ENCODE measurements around the gene KRT16. TPM values are rescaled to one million over a fixed set of nuclear protein-coding genes. Genes with fewer than 3 reads are reported as not detected.
"Not testable (repeated sequence)": the region's sequence is repeated elsewhere in the genome, so short reads cannot be mapped to it uniquely, and the experiment has no call there.

Gene KRT16
- total and polyA plus RNA-seq, 2 donors (not counting 1 experiment from before 2014, with no cell fraction given) = not detected

DNA sequence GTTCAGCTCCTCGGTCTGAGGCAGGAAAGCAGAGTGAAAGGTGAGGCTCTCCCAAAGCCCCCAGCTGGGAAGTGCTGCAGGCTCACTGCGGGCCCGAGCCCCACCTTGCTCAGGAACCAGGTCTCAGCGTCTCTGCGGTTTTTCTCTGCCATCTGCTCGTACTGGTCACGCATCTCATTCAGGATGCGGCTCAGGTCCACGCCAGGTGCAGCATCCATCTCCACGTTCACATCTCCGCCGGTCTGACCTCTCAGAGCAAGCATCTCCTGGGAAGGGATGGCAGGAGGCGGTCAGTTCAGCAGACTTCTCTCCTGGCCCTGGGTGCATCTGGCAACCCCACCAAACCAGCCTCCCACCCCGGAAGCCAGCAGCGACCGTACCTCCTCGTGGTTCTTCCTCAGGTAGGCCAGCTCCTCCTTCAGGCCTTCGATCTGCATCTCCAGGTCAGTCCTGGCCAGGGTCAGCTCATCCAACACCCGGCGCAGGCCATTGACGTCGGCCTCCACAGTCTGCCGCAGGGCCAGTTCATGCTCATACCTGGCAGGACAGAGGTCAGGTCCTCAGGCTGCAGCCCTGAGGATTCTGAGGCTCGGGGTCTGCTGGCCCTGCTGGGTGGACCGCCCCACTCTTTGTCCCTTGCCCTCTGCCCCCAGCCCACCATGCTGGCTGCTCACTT is 1.5 kb downstream of the KRT16 start:
- no peak overlapping the region for H2AFZ ChIP-seq (ENCODE audit: insufficient read depth, low read depth, low read length, poor library complexity, severe bottlenecking)
- no peaks in the 10 kb centered on the region for H3K27me3 ChIP-seq (replicated peaks in 1 of 4; ENCODE audit: control extremely low read depth in 1 of 4, control insufficient read depth in 3 of 4, insufficient read depth in 4 of 4, low read length in 3 of 4)
- ATAC-seq (ENCODE audit: low read depth) (no peak), DNase-seq (no peak)
- WGBS (ENCODE audit: insufficient coverage) = 90% methylated on average over 24 of the region's 25 CpGs
- peaks cover 21% of the 10 kb centered on the region for H3K27me3 Mint-ChIP-seq
- H3K4me3 ChIP-seq (ENCODE audit: control extremely low read depth in 1 of 5, extremely low read depth in 1 of 5, insufficient read depth in 1 of 5, low read depth in 2 of 5, low read length in 4 of 5) = no peak overlapping the region
- no peak for TF ChIP-seq EZH2 (IDR thresholded peaks at IDR 0.05; ENCODE audit: borderline replicate concordance, insufficient read depth, low read depth, low read length, poor library complexity, severe bottlenecking)
- TF ChIP-seq, protein P1, sequence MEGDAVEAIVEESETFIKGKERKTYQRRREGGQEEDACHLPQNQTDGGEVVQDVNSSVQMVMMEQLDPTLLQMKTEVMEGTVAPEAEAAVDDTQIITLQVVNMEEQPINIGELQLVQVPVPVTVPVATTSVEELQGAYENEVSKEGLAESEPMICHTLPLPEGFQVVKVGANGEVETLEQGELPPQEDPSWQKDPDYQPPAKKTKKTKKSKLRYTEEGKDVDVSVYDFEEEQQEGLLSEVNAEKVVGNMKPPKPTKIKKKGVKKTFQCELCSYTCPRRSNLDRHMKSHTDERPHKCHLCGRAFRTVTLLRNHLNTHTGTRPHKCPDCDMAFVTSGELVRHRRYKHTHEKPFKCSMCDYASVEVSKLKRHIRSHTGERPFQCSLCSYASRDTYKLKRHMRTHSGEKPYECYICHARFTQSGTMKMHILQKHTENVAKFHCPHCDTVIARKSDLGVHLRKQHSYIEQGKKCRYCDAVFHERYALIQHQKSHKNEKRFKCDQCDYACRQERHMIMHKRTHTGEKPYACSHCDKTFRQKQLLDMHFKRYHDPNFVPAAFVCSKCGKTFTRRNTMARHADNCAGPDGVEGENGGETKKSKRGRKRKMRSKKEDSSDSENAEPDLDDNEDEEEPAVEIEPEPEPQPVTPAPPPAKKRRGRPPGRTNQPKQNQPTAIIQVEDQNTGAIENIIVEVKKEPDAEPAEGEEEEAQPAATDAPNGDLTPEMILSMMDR (IDR thresholded peaks at IDR 0.05) = no peak
- no peaks in the 10 kb centered on the region for H3K4me1 Mint-ChIP-seq
- no peaks in the 10 kb centered on the region for H3K36me3 ChIP-seq (replicated peaks in 1 of 2; ENCODE audit: control extremely low read depth in 1 of 2, control insufficient read depth in 1 of 2, extremely low read depth in 1 of 2, insufficient read depth in 2 of 2, low read length in 1 of 2)
- no peak overlapping the region for H3K27ac ChIP-seq (ENCODE audit: low read length in 2 of 2)
- H3K9ac ChIP-seq (ENCODE audit: low read length) = no peak overlapping the region
- H3K9me3 Mint-ChIP-seq (ENCODE audit: insufficient read depth) = peaks cover 8% of the 10 kb centered on the region
- intact Hi-C loops (cut with micrococcal nuclease) = no loop called here
- peaks cover 2 to 8% (median 4%) of the 10 kb centered on the region in 3 donors for H3K9me3 ChIP-seq (ENCODE audit: control extremely low read depth in 1 of 3, control insufficient read depth in 2 of 3, insufficient read depth in 1 of 3, low read length in 2 of 3)
- no peak overlapping the region for H3K4me3 Mint-ChIP-seq
- ChIA-PET POLR2A (no interaction called here), CTCF (no interaction called here)
- no peaks in the 10 kb centered on the region for H3K79me2 ChIP-seq (ENCODE audit: control insufficient read depth, insufficient read depth, low read length)
- no peak overlapping the region for H3K27ac Mint-ChIP-seq
- H3K4me2 ChIP-seq (replicated peaks; ENCODE audit: low read depth, low read length, poor library complexity, severe bottlenecking) = no peak overlapping the region
- no peaks in the 10 kb centered on the region for H4K20me1 ChIP-seq (ENCODE audit: control insufficient read depth, insufficient read depth, low read length, poor library complexity, severe bottlenecking)
- H3K4me1 ChIP-seq (ENCODE audit: control insufficient read depth in 2 of 2, insufficient read depth in 2 of 2, low read length in 2 of 2) = no peaks in the 10 kb centered on the region

DNA sequence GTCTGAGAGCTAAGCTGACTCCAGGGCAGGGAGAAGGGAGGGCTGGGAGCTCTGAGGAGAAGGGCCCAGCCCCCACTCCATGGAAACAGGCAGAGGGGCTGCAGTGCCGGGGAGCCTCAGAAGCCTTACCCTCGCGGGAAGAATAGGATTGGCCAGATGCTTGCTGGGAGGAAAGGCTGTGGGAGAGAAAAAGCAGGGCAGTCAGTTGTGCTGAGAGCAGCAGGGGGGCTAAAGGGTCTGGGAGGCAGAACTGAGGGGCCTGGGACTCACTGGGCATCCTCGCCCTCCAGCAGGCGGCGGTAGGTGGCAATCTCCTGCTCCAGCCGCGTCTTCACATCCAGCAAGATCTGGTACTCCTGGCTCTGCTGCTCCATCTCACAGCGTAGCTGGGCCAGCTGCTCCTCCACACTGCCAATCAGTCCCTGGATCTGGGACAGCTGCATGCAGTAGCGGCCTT is 2.5 kb downstream of the KRT16 start:
- H2AFZ ChIP-seq (ENCODE audit: insufficient read depth, low read depth, low read length, poor library complexity, severe bottlenecking); H3K27ac Mint-ChIP-seq; H3K4me1 Mint-ChIP-seq; CTCF ChIA-PET; H3K36me3 ChIP-seq (replicated peaks in 1 of 2; ENCODE audit: control extremely low read depth in 1 of 2, control insufficient read depth in 1 of 2, extremely low read depth in 1 of 2, insufficient read depth in 2 of 2, low read length in 1 of 2); H3K4me1 ChIP-seq (ENCODE audit: control insufficient read depth in 2 of 2, insufficient read depth in 2 of 2, low read length in 2 of 2); H3K27me3 ChIP-seq (replicated peaks in 1 of 4; ENCODE audit: control extremely low read depth in 1 of 4, control insufficient read depth in 3 of 4, insufficient read depth in 4 of 4, low read length in 3 of 4); intact Hi-C loops (cut with micrococcal nuclease); H3K4me2 ChIP-seq (replicated peaks; ENCODE audit: low read depth, low read length, poor library complexity, severe bottlenecking); H3K4me3 ChIP-seq (ENCODE audit: control extremely low read depth in 1 of 5, extremely low read depth in 1 of 5, insufficient read depth in 1 of 5, low read depth in 2 of 5, low read length in 4 of 5); ATAC-seq (ENCODE audit: low read depth); H3K9ac ChIP-seq (ENCODE audit: low read length); H3K79me2 ChIP-seq (ENCODE audit: control insufficient read depth, insufficient read depth, low read length); H3K27ac ChIP-seq (ENCODE audit: low read length in 2 of 2); H3K4me3 Mint-ChIP-seq; DNase-seq; POLR2A ChIA-PET; H3K9me3 ChIP-seq (ENCODE audit: control extremely low read depth in 1 of 3, control insufficient read depth in 2 of 3, insufficient read depth in 1 of 3, low read length in 2 of 3); H4K20me1 ChIP-seq (ENCODE audit: control insufficient read depth, insufficient read depth, low read length, poor library complexity, severe bottlenecking): not testable (repeated sequence)
- H3K27me3 Mint-ChIP-seq = peaks cover 22% of the 10 kb centered on the region
- peaks cover 10% of the 10 kb centered on the region for H3K9me3 Mint-ChIP-seq (ENCODE audit: insufficient read depth)
- 30% methylated on average over 7 of the region's 10 CpGs for WGBS (ENCODE audit: insufficient coverage)

DNA sequence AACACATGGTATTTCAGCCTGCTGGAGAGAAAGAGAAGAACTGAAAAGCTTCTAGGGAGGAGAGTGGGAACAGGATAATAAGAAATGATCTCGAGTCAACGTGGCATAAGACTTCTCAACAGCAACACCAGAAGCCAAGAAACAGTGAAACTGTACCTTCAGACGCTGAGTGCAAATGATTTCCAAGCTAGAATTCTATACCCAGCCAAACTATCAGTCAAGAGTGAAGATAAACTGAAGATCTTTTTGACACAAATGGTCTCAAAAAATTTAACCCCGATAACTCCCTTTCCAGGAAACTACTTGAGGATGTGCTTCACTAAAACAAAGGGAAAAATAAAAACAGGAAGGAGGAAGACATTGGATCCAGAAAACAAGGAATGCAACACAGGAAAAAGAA is 5.6 kb downstream of the KRT16 start:
- H3K4me3 ChIP-seq (ENCODE audit: control extremely low read depth in 1 of 5, extremely low read depth in 1 of 5, insufficient read depth in 1 of 5, low read depth in 2 of 5, low read length in 4 of 5); H2AFZ ChIP-seq (ENCODE audit: insufficient read depth, low read depth, low read length, poor library complexity, severe bottlenecking); H3K79me2 ChIP-seq (ENCODE audit: control insufficient read depth, insufficient read depth, low read length); intact Hi-C loops (cut with micrococcal nuclease); H3K9ac ChIP-seq (ENCODE audit: low read length); CTCF ChIA-PET; H3K4me1 ChIP-seq (ENCODE audit: control insufficient read depth in 2 of 2, insufficient read depth in 2 of 2, low read length in 2 of 2); H3K4me2 ChIP-seq (replicated peaks; ENCODE audit: low read depth, low read length, poor library complexity, severe bottlenecking); H3K36me3 ChIP-seq (replicated peaks in 1 of 2; ENCODE audit: control extremely low read depth in 1 of 2, control insufficient read depth in 1 of 2, extremely low read depth in 1 of 2, insufficient read depth in 2 of 2, low read length in 1 of 2); H3K4me3 Mint-ChIP-seq; H4K20me1 ChIP-seq (ENCODE audit: control insufficient read depth, insufficient read depth, low read length, poor library complexity, severe bottlenecking); DNase-seq; ATAC-seq (ENCODE audit: low read depth); H3K4me1 Mint-ChIP-seq; H3K27ac Mint-ChIP-seq; POLR2A ChIA-PET; H3K27ac ChIP-seq (ENCODE audit: low read length in 2 of 2); H3K9me3 ChIP-seq (ENCODE audit: control extremely low read depth in 1 of 3, control insufficient read depth in 2 of 3, insufficient read depth in 1 of 3, low read length in 2 of 3); H3K27me3 ChIP-seq (replicated peaks in 1 of 4; ENCODE audit: control extremely low read depth in 1 of 4, control insufficient read depth in 3 of 4, insufficient read depth in 4 of 4, low read length in 3 of 4): not testable (repeated sequence)
- Mint-ChIP-seq H3K27me3 (peaks cover 39% of the 10 kb centered on the region), H3K9me3 (ENCODE audit: insufficient read depth) (peaks cover 10% of the 10 kb centered on the region)
- WGBS (ENCODE audit: insufficient coverage) = no CpG with 5 or more reads among the region's 4 CpGs

All from B cell (primary cell).